GM12878 (cell line): Measurements from ENCODE around the gene CD83. TPM values are rescaled to one million over a fixed set of nuclear protein-coding genes. Genes with fewer than 3 reads are reported as not detected.

ENCODE experiments used
- ATAC-seq: fragments of 200-7000 bp; cut with Tn5 transposase; 3 replicates; pipeline ENCODE4 v1.9.1; 2020; ENCODE audit warnings: mild to moderate bottlenecking, moderate library complexity
- BruUV-seq: library from RNA; stranded (reverse); fragments of 400-500 nt; replicated peaks from 2 replicates; lab custom pipeline; 2021; lab: Mats Ljungman, UMichigan
- CTCF ChIA-PET: fragments of 300-600 bp; sonication (Branson Sonifier 250); formaldehyde crosslinking; extraction: SDS; loops from one replicate; lab custom pipeline; 2021; ENCODE audit warnings: inconsistent platforms; lab: Yijun Ruan, JAX
- POLR2A ChIA-PET: fragments of 350-600 bp; formaldehyde crosslinking; extraction: SDS; loops from one replicate; lab custom pipeline; 2021; ENCODE audit warnings: inconsistent platforms; lab: Charles Lee
- RAD21 ChIA-PET: fragments of 300-600 bp; sonication (Branson Sonifier 250); formaldehyde crosslinking; loops from one replicate; lab custom pipeline; 2023; ENCODE audit warnings: antibody characterized with exemption; ENCODE audit not compliant: unreplicated experiment; lab: Charles Lee
- SMC1A ChIA-PET: fragments of 300-600 bp; sonication (Branson Sonifier 250); formaldehyde crosslinking; loops from one replicate; lab custom pipeline; 2023; ENCODE audit not compliant: unreplicated experiment, uncharacterized antibody; lab: Charles Lee
- DNase-seq: peaks from one replicate; pipeline ENCODE4 v3.0.0-alpha.2; 2011; ENCODE audit warnings: low read depth, low spot score
- FAIRE-seq: peaks from 3 replicates; lab custom pipeline; 2011; peaks lifted over from hg19 to GRCh38; lab: Jason Lieb, UNC
- H2AFZ ChIP-seq: 2 replicates; pipeline ENCODE4 v1.6.0; 2011; ENCODE audit warnings: low read depth, low read length, control low read depth; ENCODE audit not compliant: control insufficient read depth
- H3K27ac ChIP-seq: 2 replicates; pipeline ENCODE4 v1.5.1; 2011; ENCODE audit warnings: control low read depth; ENCODE audit not compliant: control insufficient read depth, insufficient read depth
- H3K27me3 ChIP-seq, 2 experiments: replicated peaks in 1 of 2; 2 replicates each; pipeline versions ENCODE4 v1.6.0 to v1.6.1; 2011; ENCODE audit warnings: low read length in 1 of 2; ENCODE audit not compliant: control insufficient read depth in 2 of 2, insufficient read depth in 2 of 2
- H3K36me3 ChIP-seq, 2 experiments: 2 replicates each; pipeline ENCODE4 v1.5.1; 2011; ENCODE audit warnings: low read length in 1 of 2; ENCODE audit not compliant: control insufficient read depth in 2 of 2, insufficient read depth in 2 of 2
- H3K4me1 ChIP-seq: 2 replicates; pipeline ENCODE4 v1.6.1; 2011; ENCODE audit warnings: mild to moderate bottlenecking, low read length, moderate library complexity, mixed read lengths; ENCODE audit not compliant: control insufficient read depth, insufficient read depth
- H3K4me2 ChIP-seq: 2 replicates; pipeline ENCODE4 v1.6.0; 2011; ENCODE audit warnings: control low read depth; ENCODE audit not compliant: control insufficient read depth, insufficient read depth
- H3K4me3 ChIP-seq: fragments of 200-600 bp; sonication (generic); 2 replicates; pipeline ENCODE4 v1.5.1; 2016
- H3K79me2 ChIP-seq: 2 replicates; pipeline ENCODE4 v1.6.0; 2011; ENCODE audit warnings: low read length; ENCODE audit not compliant: control insufficient read depth, insufficient read depth
- H3K9ac ChIP-seq: 2 replicates; pipeline ENCODE4 v1.8.0; 2011; ENCODE audit warnings: low read length, control low read depth, mixed read lengths; ENCODE audit not compliant: control insufficient read depth, insufficient read depth
- H3K9me3 ChIP-seq: replicated peaks from 3 replicates; pipeline ENCODE4 v1.5.1; 2011; ENCODE audit warnings: mild to moderate bottlenecking, low read length; ENCODE audit not compliant: control insufficient read depth, insufficient read depth
- H4K20me1 ChIP-seq: 2 replicates; pipeline ENCODE4 v1.6.0; 2011; ENCODE audit not compliant: control insufficient read depth, insufficient read depth
- E4F1 ChIP-seq: fragments of 450-650 bp; IDR thresholded peaks from 2 replicates; pipeline ENCODE4 v1.6.1; 2018; ENCODE audit warnings: borderline replicate concordance, mild to moderate bottlenecking; ENCODE audit not compliant: partially characterized antibody
- ETV6 ChIP-seq, 2 experiments: fragments of 450-650 bp in 1 of 2; IDR thresholded peaks in 1 of 2; conservative IDR thresholded peaks in 1 of 2; 2 replicates each; pipeline ENCODE4 v1.6.1; 2014; ENCODE audit warnings: antibody characterized with exemption in 1 of 2, borderline replicate concordance in 1 of 2, low read depth in 1 of 2, mild to moderate bottlenecking in 1 of 2, moderate library complexity in 1 of 2
- FOS ChIP-seq: IDR thresholded peaks from 3 replicates; pipeline ENCODE4 v1.6.1; 2011; ENCODE audit warnings: borderline replicate concordance; ENCODE audit not compliant: insufficient read length; ENCODE audit errors: extremely low read depth
- MLLT1 ChIP-seq: fragments of 450-650 bp; IDR thresholded peaks from 2 replicates; pipeline ENCODE4 v1.6.1; 2016; ENCODE audit warnings: mild to moderate bottlenecking
- NFYA ChIP-seq: IDR thresholded peaks from 2 replicates; pipeline ENCODE4 v1.6.1; 2011; ENCODE audit warnings: low read depth, mild to moderate bottlenecking, low read length, improper control_type of control experiment, borderline replicate concordance
- NR2C2 ChIP-seq: IDR thresholded peaks from 2 replicates; pipeline ENCODE4 v1.6.1; 2011; ENCODE audit warnings: borderline replicate concordance, low read depth; ENCODE audit not compliant: control insufficient read depth, insufficient read length
- NRF1 ChIP-seq: conservative IDR thresholded peaks from 2 replicates; pipeline ENCODE4 v1.6.1; 2011; ENCODE audit warnings: mild to moderate bottlenecking, low read depth, low read length, improper control_type of control experiment
- RB1 ChIP-seq: fragments of 450-650 bp; formaldehyde crosslinking; IDR thresholded peaks from 2 replicates; pipeline ENCODE4 v1.6.1; 2017; ENCODE audit warnings: mild to moderate bottlenecking, borderline replicate concordance
- RELB ChIP-seq: fragments of 450-650 bp; IDR thresholded peaks from 2 replicates; pipeline ENCODE4 v1.6.1; 2017; ENCODE audit warnings: low read depth, mild to moderate bottlenecking, moderate library complexity
- RFX5 ChIP-seq: IDR thresholded peaks from 2 replicates; pipeline ENCODE4 v1.6.1; 2011; ENCODE audit warnings: low read depth, low read length, improper control_type of control experiment
- STAT3 ChIP-seq: IDR thresholded peaks from 2 replicates; pipeline ENCODE4 v1.6.1; 2011; ENCODE audit warnings: low read depth, low read length, improper control_type of control experiment
- YBX1 ChIP-seq: fragments of 450-650 bp; IDR thresholded peaks from 2 replicates; pipeline ENCODE4 v1.6.1; 2016; ENCODE audit warnings: antibody characterized with exemption
- ZNF687 ChIP-seq: fragments of 450-650 bp; IDR thresholded peaks from 2 replicates; pipeline ENCODE4 v1.6.1; 2017; ENCODE audit warnings: mild to moderate bottlenecking, moderate library complexity
- WGBS: methylation state at CpG from one replicate; pipeline ENCODE4 v1.1.6; 2016; ENCODE audit warnings: low lambda C conversion rate; ENCODE audit not compliant: insufficient replicate concordance, insufficient coverage; ENCODE audit errors: missing lambda C conversion rate; 5-methylcytosine and 5-hydroxymethylcytosine counted together
- in situ Hi-C: fragments of 300-500 bp; cut with MboI; formaldehyde crosslinking; loops from 9 replicates; pipeline ENCODE4 v1.14.3; 2018; ENCODE audit warnings: mixed read lengths
- intact Hi-C: fragments of 100-400 bp; cut with micrococcal nuclease; formaldehyde crosslinking; loops from one replicate; pipeline ENCODE4 v1.14.2; 2022; ENCODE audit not compliant: unreplicated experiment
- polyA plus RNA-seq, 11 experiments: library from polyadenylated mRNA; depleted of rRNA in 4 of 11; unstranded in 6 of 11; stranded (reverse) in 5 of 11; fragments of >200 nt; fragmentation: Nextera tagmentation in 4 of 11; fragmentation: Illumina TruSeq in 1 of 11; extraction: Ambion mirVana in 4 of 11; extraction: Trizol in 1 of 11; gene quantifications; 1 replicate in 1 of 11; 2 replicates in 10 of 11; pipeline versions ENCODE4 v1.2.1 to v1.2.3, GENCODE V29; 2011 to 2016; ENCODE audit warnings: inconsistent platforms in 2 of 11, missing spikeins in 2 of 11, low read depth in 1 of 11
- total RNA-seq, 4 experiments: library from RNA; depleted of rRNA in 3 of 4; stranded (reverse); fragments of >200 nt in 3 of 4; fragmentation: Illumina TruSeq in 1 of 4; extraction: Trizol in 1 of 4; gene quantifications; 2 replicates each; pipeline versions ENCODE4 v1.2.1 to v1.2.3, GENCODE V29; 2013 to 2021

Gene CD83
- total and polyA plus RNA-seq, 10 of the 15 experiments (the other 5 are each of a cell fraction or from before 2014, with no cell fraction given): 76.1 to 174 (median 129) TPM

- CTCF ChIA-PET: interaction anchor here (0.6 to 15.4 kb wide), 11 partner anchors 8 to 563 kb away, joined by 3 to 204 read pairs (median 4); no protein-coding TSS in a partner anchor
- Histone ChIP-seq H3K79me2 (no peaks in the 10 kb centered on the region), H3K27me3 (no peaks in the 10 kb centered on the region), H3K9me3 (no peaks in the 10 kb centered on the region), H3K9ac (no peak overlapping the region), H3K36me3 (no peaks in the 10 kb centered on the region; a peak in 1 of 4 replicates), H2AFZ (no peak overlapping the region), H3K4me3 (0 out of 2 replicates have a peak overlapping the region, but pooled peaks have one; percentile 22), H4K20me1 (no peaks in the 10 kb centered on the region), H3K27ac (no peak overlapping the region), H3K4me2 (peak overlapping the region; percentile 31), H3K4me1 (peaks cover 7% of the 10 kb centered on the region; the same call in 1 of the 2 replicates)
- ATAC-seq (no peak), DNase-seq (no peak), FAIRE-seq (no peak)
- intact Hi-C loops (loop anchor here (10.0 kb wide), 1 partner anchor 354 kb away; no protein-coding TSS in a partner anchor), in situ Hi-C loops (no loop called here)
- RAD21 ChIA-PET: interaction anchor here (0.9 to 2.9 kb wide), 6 partner anchors 10 to 240 kb away, joined by 4 to 13 read pairs (median 6); no protein-coding TSS in a partner anchor
- POLR2A ChIA-PET: interaction anchor here (0.5 to 1.4 kb wide), 3 partner anchors 28 to 937 kb away, joined by 3 to 4 read pairs (median 3); no protein-coding TSS in a partner anchor
- WGBS: 78% methylated on average over 5 of the region's 5 CpGs
- SMC1A ChIA-PET: interaction anchor here (0.7 to 2.8 kb wide), 11 partner anchors 9 to 274 kb away, joined by 3 to 20 read pairs (median 6); no protein-coding TSS in a partner anchor
- no TSS peak for BruUV-seq
- TF ChIP-seq MLLT1: no peak
- TF ChIP-seq STAT3: no peak
- no peak for TF ChIP-seq RFX5
- TF ChIP-seq FOS: no peak
- TF ChIP-seq NR2C2: no peak
- no peak for TF ChIP-seq RB1
- no peak for TF ChIP-seq ETV6 (conservative IDR thresholded peaks at IDR 0.05 in 1 of 2, IDR thresholded peaks at IDR 0.05 in 1 of 2; ENCODE audit: borderline replicate concordance in 1 of 2, low read depth in 1 of 2)
- no peak for TF ChIP-seq NRF1
- TF ChIP-seq RELB: no peak
- TF ChIP-seq YBX1: no peak
- TF ChIP-seq E4F1: no peak
- no peak for TF ChIP-seq NFYA
- no peak for TF ChIP-seq ZNF687
Observed at GRCh38 chr6:14148471-14148870, 30.9 kb downstream of the CD83 start.
